ENCODE results near the gene TNFRSF17.
A peak's percentile ranks its signal among the peaks of the same experiment; 100 is the strongest.

TNFRSF17 gene

GRCh38 chr16:11996433-11997330, 31.7 kb downstream of the TNFRSF17 start:
- DNase-seq (ENCODE audit: insufficient read length, low spot score) (no peak), FAIRE-seq (no peak)
- no peak for TF ChIP-seq CTCF (IDR thresholded peaks at IDR 0.05; ENCODE audit: insufficient read depth, missing control alignments)

GRCh38 chr16:12000032-12000431, 35.0 kb downstream of the TNFRSF17 start:
- no peak for TF ChIP-seq CTCF (IDR thresholded peaks at IDR 0.05; ENCODE audit: insufficient read depth, missing control alignments)
- FAIRE-seq (peak; percentile 44), DNase-seq (ENCODE audit: insufficient read length, low spot score) (peak; percentile 35)

GRCh38 chr16:12002447-12003006, 37.5 kb downstream of the TNFRSF17 start:
- FAIRE-seq: no peak
- peak; percentile 73 for DNase-seq (ENCODE audit: insufficient read length, low spot score)
- no peak for TF ChIP-seq CTCF (IDR thresholded peaks at IDR 0.05; ENCODE audit: insufficient read depth, missing control alignments)

- TF ChIP-seq CTCF (IDR thresholded peaks at IDR 0.05; ENCODE audit: insufficient read depth, missing control alignments): no peak
- FAIRE-seq: no peak
- no peak for DNase-seq (ENCODE audit: insufficient read length, low spot score)
These were observed 41.6 kb downstream of the TNFRSF17 start for GRCh38 chr16:12006637-12007036.

GRCh38 chr16:12009462-12009861, 44.5 kb downstream of the TNFRSF17 start:
- DNase-seq (ENCODE audit: insufficient read length, low spot score) (no peak), FAIRE-seq (no peak)
- no peak for TF ChIP-seq CTCF (IDR thresholded peaks at IDR 0.05; ENCODE audit: insufficient read depth, missing control alignments)

GRCh38 chr16:12009922-12010321, 44.9 kb downstream of the TNFRSF17 start:
- no peak for TF ChIP-seq CTCF (IDR thresholded peaks at IDR 0.05; ENCODE audit: insufficient read depth, missing control alignments)
- DNase-seq (ENCODE audit: insufficient read length, low spot score) (no peak), FAIRE-seq (no peak)
